H1 (cell line): ENCODE measurements around the gene DUS1L. TPM values are rescaled to one million over a fixed set of nuclear protein-coding genes. Genes with fewer than 3 reads are reported as not detected.
A peak's percentile ranks its signal among the peaks of the same experiment; 100 is the strongest.

Experiments
- BRCA1 ChIP-seq: IDR thresholded peaks from 2 replicates; pipeline ENCODE4 v1.6.1; 2012; ENCODE audit warnings: low read depth, low read length, improper control_type of control experiment
- CHD2 ChIP-seq: IDR thresholded peaks from 2 replicates; pipeline ENCODE4 v1.6.1; 2012; ENCODE audit warnings: low read length, improper control_type of control experiment
- KDM4A ChIP-seq: IDR thresholded peaks from one replicate; pipeline ENCODE4 v1.7.1; 2012; ENCODE audit warnings: low read depth, mild to moderate bottlenecking, moderate library complexity, low read length, inconsistent platforms; ENCODE audit not compliant: severe bottlenecking
- MAFK ChIP-seq: IDR thresholded peaks from 2 replicates; pipeline ENCODE4 v1.6.1; 2012; ENCODE audit warnings: low read depth, mild to moderate bottlenecking, improper control_type of control experiment, low read length
- RAD21 ChIP-seq, 2 experiments: IDR thresholded peaks in 1 of 2; conservative IDR thresholded peaks in 1 of 2; 2 replicates each; pipeline ENCODE4 v1.6.1; 2011; ENCODE audit warnings: low read depth in 2 of 2, low read length in 2 of 2, improper control_type of control experiment in 1 of 2, inconsistent platforms in 1 of 2, mild to moderate bottlenecking in 1 of 2, moderate library complexity in 1 of 2
- YY1 ChIP-seq: IDR thresholded peaks from 2 replicates; pipeline ENCODE4 v1.6.1; 2011; ENCODE audit warnings: low read depth, mild to moderate bottlenecking, low read length
- polyA plus RNA-seq, 7 experiments: library from polyadenylated mRNA; depleted of rRNA in 3 of 7; stranded (reverse) in 5 of 7; unstranded in 2 of 7; fragments of >200 nt in 5 of 7; fragments of 200-250 nt in 2 of 7; gene quantifications; 1 replicate in 5 of 7; 2 replicates in 1 of 7; 4 replicates in 1 of 7; pipeline versions ENCODE4 v1.2.1 to v1.2.3, GENCODE V29; 2011 to 2013; ENCODE audit warnings: missing spikeins in 2 of 7, mixed read lengths in 2 of 7
- total RNA-seq: library from RNA; stranded (reverse); fragmentation: NEBNext Ultra II Directional; extraction: Animal tissue kit (Norgen Biotek cat#: 25700); gene quantifications from 2 replicates; pipeline ENCODE4 v1.2.1, GENCODE V29; 2021
- TF ChIP-seq, protein P1 (sequence below): fragments of 300-600 bp; sonication (generic); IDR thresholded peaks from 2 replicates; pipeline ENCODE4 v1.7.1; 2012; ENCODE audit warnings: low read length, moderate library complexity, mild to moderate bottlenecking, inconsistent platforms; ENCODE audit not compliant: insufficient replicate concordance

The DUS1L gene
- total and polyA plus RNA-seq, 2 of the 8 experiments (the other 6 are each of a cell fraction or from before 2014, with no cell fraction given): 34.5 to 69.1 TPM

DNA sequence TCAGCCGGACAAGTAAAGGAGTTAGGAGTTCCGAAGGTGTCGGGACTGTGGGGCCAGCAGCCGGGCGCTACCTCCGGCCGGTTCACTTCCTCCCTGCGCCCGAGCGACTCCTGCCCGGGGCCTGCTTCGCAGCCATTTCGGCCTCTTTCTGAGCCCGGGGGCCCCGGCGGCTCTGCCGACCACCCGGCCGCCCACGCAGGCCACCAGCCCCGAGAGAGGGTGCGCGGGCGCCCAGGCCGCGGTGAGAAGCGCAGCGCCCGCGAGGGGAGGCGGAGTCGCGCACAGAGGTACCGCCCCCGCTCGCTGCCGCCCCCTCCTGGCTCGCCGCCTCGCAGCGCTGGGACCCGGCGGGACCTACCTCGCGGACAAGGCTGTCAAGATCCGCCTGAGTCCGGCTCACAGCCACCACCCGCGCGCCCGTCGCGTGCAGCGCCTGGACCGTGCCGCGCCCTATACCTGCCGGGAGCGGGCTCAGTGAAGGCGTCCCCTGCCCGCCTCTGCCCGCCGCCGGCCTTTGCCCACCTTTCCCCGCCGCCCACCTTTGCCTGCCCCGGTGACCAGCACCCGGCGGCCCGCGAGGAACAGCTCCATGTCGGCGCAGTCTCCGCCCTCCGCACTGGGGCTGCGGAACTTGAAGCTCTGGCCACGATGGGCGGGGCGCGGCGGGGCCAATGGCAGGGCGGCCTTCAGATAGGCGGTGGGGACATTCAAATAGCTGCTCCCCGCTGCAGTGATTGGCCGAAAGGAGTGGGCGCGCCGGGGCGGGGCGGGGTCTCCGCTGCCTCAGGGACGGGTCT, 28.3 kb downstream of the DUS1L start, which contains the start of gene DCXR (continued):
- TF ChIP-seq YY1 (0 out of 2 replicates have a peak, but pooled peaks have one; percentile 8), BRCA1 (no peak), RAD21 (IDR thresholded peaks at IDR 0.05 in 1 of 2, conservative IDR thresholded peaks at IDR 0.05 in 1 of 2; ENCODE audit: low read depth in 2 of 2, low read length in 2 of 2) (peak; percentile 19 to 44; a peak in 2 of 4 replicates), MAFK (no peak), KDM4A (peak; percentile 52), CHD2 (no peak)
- TF ChIP-seq, protein P1, sequence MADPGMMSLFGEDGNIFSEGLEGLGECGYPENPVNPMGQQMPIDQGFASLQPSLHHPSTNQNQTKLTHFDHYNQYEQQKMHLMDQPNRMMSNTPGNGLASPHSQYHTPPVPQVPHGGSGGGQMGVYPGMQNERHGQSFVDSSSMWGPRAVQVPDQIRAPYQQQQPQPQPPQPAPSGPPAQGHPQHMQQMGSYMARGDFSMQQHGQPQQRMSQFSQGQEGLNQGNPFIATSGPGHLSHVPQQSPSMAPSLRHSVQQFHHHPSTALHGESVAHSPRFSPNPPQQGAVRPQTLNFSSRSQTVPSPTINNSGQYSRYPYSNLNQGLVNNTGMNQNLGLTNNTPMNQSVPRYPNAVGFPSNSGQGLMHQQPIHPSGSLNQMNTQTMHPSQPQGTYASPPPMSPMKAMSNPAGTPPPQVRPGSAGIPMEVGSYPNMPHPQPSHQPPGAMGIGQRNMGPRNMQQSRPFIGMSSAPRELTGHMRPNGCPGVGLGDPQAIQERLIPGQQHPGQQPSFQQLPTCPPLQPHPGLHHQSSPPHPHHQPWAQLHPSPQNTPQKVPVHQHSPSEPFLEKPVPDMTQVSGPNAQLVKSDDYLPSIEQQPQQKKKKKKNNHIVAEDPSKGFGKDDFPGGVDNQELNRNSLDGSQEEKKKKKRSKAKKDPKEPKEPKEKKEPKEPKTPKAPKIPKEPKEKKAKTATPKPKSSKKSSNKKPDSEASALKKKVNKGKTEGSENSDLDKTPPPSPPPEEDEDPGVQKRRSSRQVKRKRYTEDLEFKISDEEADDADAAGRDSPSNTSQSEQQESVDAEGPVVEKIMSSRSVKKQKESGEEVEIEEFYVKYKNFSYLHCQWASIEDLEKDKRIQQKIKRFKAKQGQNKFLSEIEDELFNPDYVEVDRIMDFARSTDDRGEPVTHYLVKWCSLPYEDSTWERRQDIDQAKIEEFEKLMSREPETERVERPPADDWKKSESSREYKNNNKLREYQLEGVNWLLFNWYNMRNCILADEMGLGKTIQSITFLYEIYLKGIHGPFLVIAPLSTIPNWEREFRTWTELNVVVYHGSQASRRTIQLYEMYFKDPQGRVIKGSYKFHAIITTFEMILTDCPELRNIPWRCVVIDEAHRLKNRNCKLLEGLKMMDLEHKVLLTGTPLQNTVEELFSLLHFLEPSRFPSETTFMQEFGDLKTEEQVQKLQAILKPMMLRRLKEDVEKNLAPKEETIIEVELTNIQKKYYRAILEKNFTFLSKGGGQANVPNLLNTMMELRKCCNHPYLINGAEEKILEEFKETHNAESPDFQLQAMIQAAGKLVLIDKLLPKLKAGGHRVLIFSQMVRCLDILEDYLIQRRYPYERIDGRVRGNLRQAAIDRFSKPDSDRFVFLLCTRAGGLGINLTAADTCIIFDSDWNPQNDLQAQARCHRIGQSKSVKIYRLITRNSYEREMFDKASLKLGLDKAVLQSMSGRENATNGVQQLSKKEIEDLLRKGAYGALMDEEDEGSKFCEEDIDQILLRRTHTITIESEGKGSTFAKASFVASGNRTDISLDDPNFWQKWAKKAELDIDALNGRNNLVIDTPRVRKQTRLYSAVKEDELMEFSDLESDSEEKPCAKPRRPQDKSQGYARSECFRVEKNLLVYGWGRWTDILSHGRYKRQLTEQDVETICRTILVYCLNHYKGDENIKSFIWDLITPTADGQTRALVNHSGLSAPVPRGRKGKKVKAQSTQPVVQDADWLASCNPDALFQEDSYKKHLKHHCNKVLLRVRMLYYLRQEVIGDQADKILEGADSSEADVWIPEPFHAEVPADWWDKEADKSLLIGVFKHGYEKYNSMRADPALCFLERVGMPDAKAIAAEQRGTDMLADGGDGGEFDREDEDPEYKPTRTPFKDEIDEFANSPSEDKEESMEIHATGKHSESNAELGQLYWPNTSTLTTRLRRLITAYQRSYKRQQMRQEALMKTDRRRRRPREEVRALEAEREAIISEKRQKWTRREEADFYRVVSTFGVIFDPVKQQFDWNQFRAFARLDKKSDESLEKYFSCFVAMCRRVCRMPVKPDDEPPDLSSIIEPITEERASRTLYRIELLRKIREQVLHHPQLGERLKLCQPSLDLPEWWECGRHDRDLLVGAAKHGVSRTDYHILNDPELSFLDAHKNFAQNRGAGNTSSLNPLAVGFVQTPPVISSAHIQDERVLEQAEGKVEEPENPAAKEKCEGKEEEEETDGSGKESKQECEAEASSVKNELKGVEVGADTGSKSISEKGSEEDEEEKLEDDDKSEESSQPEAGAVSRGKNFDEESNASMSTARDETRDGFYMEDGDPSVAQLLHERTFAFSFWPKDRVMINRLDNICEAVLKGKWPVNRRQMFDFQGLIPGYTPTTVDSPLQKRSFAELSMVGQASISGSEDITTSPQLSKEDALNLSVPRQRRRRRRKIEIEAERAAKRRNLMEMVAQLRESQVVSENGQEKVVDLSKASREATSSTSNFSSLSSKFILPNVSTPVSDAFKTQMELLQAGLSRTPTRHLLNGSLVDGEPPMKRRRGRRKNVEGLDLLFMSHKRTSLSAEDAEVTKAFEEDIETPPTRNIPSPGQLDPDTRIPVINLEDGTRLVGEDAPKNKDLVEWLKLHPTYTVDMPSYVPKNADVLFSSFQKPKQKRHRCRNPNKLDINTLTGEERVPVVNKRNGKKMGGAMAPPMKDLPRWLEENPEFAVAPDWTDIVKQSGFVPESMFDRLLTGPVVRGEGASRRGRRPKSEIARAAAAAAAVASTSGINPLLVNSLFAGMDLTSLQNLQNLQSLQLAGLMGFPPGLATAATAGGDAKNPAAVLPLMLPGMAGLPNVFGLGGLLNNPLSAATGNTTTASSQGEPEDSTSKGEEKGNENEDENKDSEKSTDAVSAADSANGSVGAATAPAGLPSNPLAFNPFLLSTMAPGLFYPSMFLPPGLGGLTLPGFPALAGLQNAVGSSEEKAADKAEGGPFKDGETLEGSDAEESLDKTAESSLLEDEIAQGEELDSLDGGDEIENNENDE: no peak
- TF ChIP-seq, all 59 proteins: peak for 19
